Ascending aorta (tissue), 2 donors: Measurements from ENCODE around the gene UACA. TPM values are rescaled to one million over a fixed set of nuclear protein-coding genes. Genes with fewer than 3 reads are reported as not detected.

Experiments used
- DNase-seq, 2 donors: peaks; one replicate each; pipeline ENCODE4 v3.0.0-alpha.2; 2019; ENCODE audit warnings: low spot score in 2 of 2
- H3K27ac ChIP-seq, 2 donors: fragments of 200-600 bp; sonication (generic); one replicate each; pipeline ENCODE4 v1.5.1; 2016 to 2017; ENCODE audit warnings: mild to moderate bottlenecking in 1 of 2
- H3K27me3 ChIP-seq: fragments of 200-600 bp; sonication (generic); one replicate; pipeline ENCODE4 v1.5.1; 2017
- H3K36me3 ChIP-seq, 2 donors: fragments of 200-600 bp; sonication (generic); one replicate each; pipeline ENCODE4 v1.5.1; 2016
- H3K4me1 ChIP-seq, 2 donors: fragments of 200-600 bp; sonication (generic); one replicate each; pipeline ENCODE4 v1.5.1; 2016 to 2017; ENCODE audit warnings: mild to moderate bottlenecking in 1 of 2
- H3K4me3 ChIP-seq, 2 donors: fragments of 200-600 bp; sonication (generic); one replicate each; pipeline ENCODE4 v1.5.1; 2016 to 2017; ENCODE audit warnings: mild to moderate bottlenecking in 1 of 2
- H3K9me3 ChIP-seq, 2 donors: fragments of 200-600 bp; sonication (generic); one replicate each; pipeline ENCODE4 v1.5.1; 2016
- intact Hi-C: fragments of 100-400 bp; cut with DNase I; formaldehyde crosslinking; loops from one replicate; pipeline ENCODE4 v1.15.1; 2023
- total RNA-seq: library from RNA; depleted of rRNA; stranded (reverse); fragments of >200 nt; gene quantifications from one replicate; pipeline ENCODE4 v1.1.0, GENCODE V29; 2016
- TF ChIP-seq, protein P1 (sequence below), 3 experiments: fragments of 200-600 bp in 2 of 3; fragments of 450-650 bp in 1 of 3; sonication (generic) in 2 of 3; IDR thresholded peaks; one replicate each; pipeline ENCODE4 v1.5.1; 2016 to 2019; ENCODE audit warnings: antibody characterized with exemption in 3 of 3, mild to moderate bottlenecking in 1 of 3, moderate library complexity in 1 of 3

UACA gene
- total RNA-seq, 1 donor from 2014 or later, result 34.0 TPM

- no peak overlapping the region for H3K4me3 ChIP-seq
- peaks cover 13 to 31% of the 10 kb centered on the region in 2 donors for H3K4me1 ChIP-seq
- no peak for DNase-seq
- peaks cover 0 to 6% of the 10 kb centered on the region in 2 donors for H3K9me3 ChIP-seq
- H3K27me3 ChIP-seq, result no peaks in the 10 kb centered on the region
- TF ChIP-seq, protein P1, sequence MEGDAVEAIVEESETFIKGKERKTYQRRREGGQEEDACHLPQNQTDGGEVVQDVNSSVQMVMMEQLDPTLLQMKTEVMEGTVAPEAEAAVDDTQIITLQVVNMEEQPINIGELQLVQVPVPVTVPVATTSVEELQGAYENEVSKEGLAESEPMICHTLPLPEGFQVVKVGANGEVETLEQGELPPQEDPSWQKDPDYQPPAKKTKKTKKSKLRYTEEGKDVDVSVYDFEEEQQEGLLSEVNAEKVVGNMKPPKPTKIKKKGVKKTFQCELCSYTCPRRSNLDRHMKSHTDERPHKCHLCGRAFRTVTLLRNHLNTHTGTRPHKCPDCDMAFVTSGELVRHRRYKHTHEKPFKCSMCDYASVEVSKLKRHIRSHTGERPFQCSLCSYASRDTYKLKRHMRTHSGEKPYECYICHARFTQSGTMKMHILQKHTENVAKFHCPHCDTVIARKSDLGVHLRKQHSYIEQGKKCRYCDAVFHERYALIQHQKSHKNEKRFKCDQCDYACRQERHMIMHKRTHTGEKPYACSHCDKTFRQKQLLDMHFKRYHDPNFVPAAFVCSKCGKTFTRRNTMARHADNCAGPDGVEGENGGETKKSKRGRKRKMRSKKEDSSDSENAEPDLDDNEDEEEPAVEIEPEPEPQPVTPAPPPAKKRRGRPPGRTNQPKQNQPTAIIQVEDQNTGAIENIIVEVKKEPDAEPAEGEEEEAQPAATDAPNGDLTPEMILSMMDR (IDR thresholded peaks at IDR 0.05), result no peak
- H3K36me3 ChIP-seq, result no peaks in the 10 kb centered on the region
- H3K27ac ChIP-seq, result peak overlapping the region; percentile 38 to 76
- intact Hi-C loops, result no loop called here
These were observed 51.1 kb downstream of the UACA start for GRCh38 chr15:70712271-70712670.

DNA sequence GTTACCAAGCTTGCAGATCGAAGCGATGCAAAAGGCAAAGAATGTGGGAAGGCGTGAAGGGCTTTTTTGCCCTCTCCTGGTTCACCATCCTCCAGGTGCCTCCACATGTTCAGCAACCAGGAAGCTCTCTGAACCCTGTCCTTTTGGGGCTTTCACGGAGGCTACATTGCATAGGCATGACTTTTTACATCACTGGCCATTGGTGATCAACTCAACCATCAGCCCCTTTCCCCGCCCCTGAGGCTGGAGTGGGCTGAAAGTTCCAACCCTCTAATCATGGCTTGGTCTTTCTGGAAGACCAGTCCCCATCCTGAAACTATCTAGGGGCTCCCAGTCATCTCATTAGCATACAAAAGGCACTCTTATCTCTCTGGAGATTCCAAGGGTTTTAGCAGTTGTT is 52.6 kb downstream of the UACA start:
- Histone ChIP-seq H3K27ac (no peak overlapping the region), H3K27me3 (no peaks in the 10 kb centered on the region), H3K9me3 (peaks cover 0 to 6% of the 10 kb centered on the region in 2 donors), H3K4me1 (peaks cover 10 to 19% of the 10 kb centered on the region in 2 donors), H3K4me3 (no peak overlapping the region), H3K36me3 (no peaks in the 10 kb centered on the region)
- TF ChIP-seq, protein P1 (IDR thresholded peaks at IDR 0.05), result no peak
- no peak for DNase-seq
- intact Hi-C loops, result no loop called here

DNA sequence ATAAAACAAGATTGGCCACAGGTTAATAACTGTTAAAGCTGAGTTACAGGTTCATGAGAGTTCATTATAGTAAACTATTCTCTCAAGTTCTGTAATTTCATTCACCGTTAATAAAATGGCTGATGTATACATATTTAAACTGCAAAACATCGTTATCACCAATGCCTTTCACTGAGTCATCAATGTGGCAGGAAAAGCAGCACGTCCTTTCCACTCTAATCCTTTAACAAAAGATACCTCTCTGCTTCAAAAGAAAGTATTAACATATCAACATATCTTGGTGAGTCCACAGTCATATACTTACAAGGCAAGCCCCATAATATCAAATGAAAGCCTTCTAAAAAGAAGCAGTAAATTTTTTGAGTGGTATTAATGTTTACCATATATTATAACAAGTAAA is 54.5 kb downstream of the UACA start:
- H3K4me1 ChIP-seq, result peaks cover 6 to 23% of the 10 kb centered on the region in 2 donors
- TF ChIP-seq, protein P1 (IDR thresholded peaks at IDR 0.05), result no peak
- intact Hi-C loops, result no loop called here

GRCh38 chr15:70707686-70708300 is 55.6 kb downstream of the UACA start:
- Histone ChIP-seq H3K9me3 (peaks cover 0 to 6% of the 10 kb centered on the region in 2 donors), H3K27ac (no peak overlapping the region), H3K4me3 (no peak overlapping the region), H3K27me3 (no peaks in the 10 kb centered on the region), H3K36me3 (no peaks in the 10 kb centered on the region), H3K4me1 (peaks cover 0 to 25% of the 10 kb centered on the region in 2 donors)
- intact Hi-C loops, result no loop called here
- DNase-seq, result no peak
- TF ChIP-seq, protein P1 (IDR thresholded peaks at IDR 0.05), result no peak

More for the DNA sequence above, 54.5 kb downstream of the UACA start:
- DNase-seq, result no peak
- no peak overlapping the region for H3K27ac ChIP-seq
- peaks cover 0 to 6% of the 10 kb centered on the region in 2 donors for H3K9me3 ChIP-seq
- no peaks in the 10 kb centered on the region for H3K27me3 ChIP-seq
- H3K36me3 ChIP-seq, result no peaks in the 10 kb centered on the region
- no peak overlapping the region for H3K4me3 ChIP-seq

GRCh38 chr15:70704731-70705130 is 58.6 kb downstream of the UACA start:
- no peaks in the 10 kb centered on the region for H3K36me3 ChIP-seq
- no peaks in the 10 kb centered on the region for H3K27me3 ChIP-seq

More at GRCh38 chr15:70704731-70705130, 58.6 kb downstream of the UACA start:
- no peak overlapping the region for H3K4me3 ChIP-seq
- peaks cover 0 to 23% of the 10 kb centered on the region in 2 donors for H3K4me1 ChIP-seq
- no peak for DNase-seq
- H3K27ac ChIP-seq, result peak overlapping the region in 1 of 2 donors; percentile 80
- intact Hi-C loops, result loop anchor here (5.0 kb wide), 1 partner anchor 58 kb away; the partner anchor contains the start of gene UACA
- TF ChIP-seq, protein P1 (IDR thresholded peaks at IDR 0.05), result no peak
- H3K9me3 ChIP-seq, result peaks cover 0 to 6% of the 10 kb centered on the region in 2 donors
